ENCODE results near the gene TTC33.

The TTC33 gene

DNA sequence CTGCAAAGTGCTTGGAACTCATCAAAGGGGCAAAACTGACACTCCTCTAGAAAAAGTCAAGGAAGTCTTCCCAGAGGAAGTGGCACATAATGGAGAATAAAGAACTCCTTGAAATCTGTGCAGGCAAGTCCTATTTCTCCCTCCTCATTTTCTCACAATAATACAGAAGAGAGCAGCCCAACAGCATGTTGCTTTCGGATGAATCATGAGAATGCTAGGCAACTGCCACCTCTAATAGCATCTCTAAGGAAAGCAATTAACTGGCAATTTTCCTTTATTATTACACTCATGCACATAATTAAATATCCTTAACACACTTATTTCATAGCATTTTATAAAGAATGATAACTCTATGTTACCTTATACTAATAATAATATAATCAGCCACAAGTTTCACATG is 198.3 kb downstream of the TTC33 start:
- no peak overlapping the region for H3K4me3 ChIP-seq (ENCODE audit: low read depth, low read length)
- TF ChIP-seq, protein P1, sequence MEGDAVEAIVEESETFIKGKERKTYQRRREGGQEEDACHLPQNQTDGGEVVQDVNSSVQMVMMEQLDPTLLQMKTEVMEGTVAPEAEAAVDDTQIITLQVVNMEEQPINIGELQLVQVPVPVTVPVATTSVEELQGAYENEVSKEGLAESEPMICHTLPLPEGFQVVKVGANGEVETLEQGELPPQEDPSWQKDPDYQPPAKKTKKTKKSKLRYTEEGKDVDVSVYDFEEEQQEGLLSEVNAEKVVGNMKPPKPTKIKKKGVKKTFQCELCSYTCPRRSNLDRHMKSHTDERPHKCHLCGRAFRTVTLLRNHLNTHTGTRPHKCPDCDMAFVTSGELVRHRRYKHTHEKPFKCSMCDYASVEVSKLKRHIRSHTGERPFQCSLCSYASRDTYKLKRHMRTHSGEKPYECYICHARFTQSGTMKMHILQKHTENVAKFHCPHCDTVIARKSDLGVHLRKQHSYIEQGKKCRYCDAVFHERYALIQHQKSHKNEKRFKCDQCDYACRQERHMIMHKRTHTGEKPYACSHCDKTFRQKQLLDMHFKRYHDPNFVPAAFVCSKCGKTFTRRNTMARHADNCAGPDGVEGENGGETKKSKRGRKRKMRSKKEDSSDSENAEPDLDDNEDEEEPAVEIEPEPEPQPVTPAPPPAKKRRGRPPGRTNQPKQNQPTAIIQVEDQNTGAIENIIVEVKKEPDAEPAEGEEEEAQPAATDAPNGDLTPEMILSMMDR (IDR thresholded peaks at IDR 0.05; ENCODE audit: low read depth, low read length): no peak

DNA sequence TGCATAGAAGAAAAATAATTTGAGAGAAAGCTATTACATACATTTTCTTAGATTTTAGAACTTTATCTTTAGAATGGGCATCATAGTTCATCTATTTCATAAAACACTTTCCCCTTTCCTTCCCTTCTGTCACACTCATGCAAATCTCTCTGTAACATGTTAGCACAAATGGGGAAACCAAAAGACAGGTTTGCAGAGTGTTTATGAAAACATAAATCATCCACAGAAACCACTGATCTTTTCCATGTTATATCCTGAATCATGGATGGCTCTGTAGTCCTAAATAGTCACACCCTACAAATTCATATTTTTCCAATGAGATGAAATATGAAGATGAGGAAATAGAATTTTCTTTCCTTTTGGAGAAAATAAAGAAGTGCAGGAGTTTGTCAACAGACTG is 198.9 kb downstream of the TTC33 start:
- no peak overlapping the region for H3K4me3 ChIP-seq (ENCODE audit: low read depth, low read length)
- TF ChIP-seq, protein P1 (IDR thresholded peaks at IDR 0.05; ENCODE audit: low read depth, low read length): no peak

DNA sequence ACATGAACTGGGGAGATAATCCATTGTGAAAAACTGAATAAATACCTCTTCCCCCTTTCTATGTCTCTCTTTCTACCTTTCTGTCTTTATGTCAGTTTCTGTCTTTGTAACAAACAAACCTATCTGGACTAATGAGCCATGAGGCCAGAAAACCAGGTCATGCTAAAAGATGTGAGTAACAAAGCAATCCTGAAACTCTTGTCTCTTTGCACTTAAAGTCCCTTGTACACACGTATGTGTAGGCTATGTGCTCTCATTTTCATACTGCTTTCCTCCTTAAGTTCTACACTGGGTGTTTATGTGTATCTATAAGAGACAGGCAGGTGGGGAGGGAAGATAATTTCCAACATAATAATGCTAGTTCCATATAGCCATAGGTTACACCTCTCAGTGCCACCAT is 199.9 kb downstream of the TTC33 start:
- no peak overlapping the region for H3K4me3 ChIP-seq (ENCODE audit: low read depth, low read length)
- TF ChIP-seq, protein P1 (IDR thresholded peaks at IDR 0.05; ENCODE audit: low read depth, low read length): no peak

DNA sequence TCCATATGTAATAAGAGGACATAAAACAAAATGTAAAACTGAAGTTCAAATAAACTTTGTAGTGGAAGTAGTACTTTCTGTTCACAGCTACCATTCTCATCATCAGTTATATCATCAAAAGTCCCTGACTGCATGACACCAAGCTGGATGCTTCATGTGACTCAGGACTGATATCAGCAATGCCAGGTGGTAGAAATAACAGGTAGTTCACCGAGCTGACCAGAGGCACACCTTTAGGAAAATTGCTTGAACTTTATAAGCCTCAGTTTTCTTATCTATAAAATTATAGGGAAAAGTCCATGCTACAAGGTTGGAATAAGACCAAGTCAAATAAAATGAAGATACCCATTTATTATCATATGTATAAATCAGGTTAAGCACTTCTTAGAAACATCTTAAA is 200.9 kb downstream of the TTC33 start:
- TF ChIP-seq, protein P1 (IDR thresholded peaks at IDR 0.05; ENCODE audit: low read depth, low read length): no peak
- H3K4me3 ChIP-seq (ENCODE audit: low read depth, low read length): no peak overlapping the region

DNA sequence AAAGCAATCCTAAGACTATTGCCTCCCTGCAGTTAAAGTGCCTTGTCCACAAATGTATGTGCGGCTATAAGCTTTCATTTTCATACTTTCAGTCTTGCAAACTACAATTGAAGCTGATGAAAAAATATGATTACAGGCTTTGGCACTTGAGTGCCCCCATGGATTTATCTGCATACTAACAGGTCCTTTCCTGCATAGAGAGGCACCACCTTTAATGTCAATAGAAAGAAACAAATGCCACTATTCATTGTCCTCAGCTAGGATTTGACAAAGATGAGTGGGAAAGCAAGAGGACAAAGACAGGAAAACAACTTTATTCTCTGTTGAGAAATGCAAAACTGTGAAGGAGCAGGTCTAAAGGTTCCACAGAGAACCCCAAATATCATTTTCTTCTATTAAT is 201.7 kb downstream of the TTC33 start:
- no peak overlapping the region for H3K4me3 ChIP-seq (ENCODE audit: low read depth, low read length)
- TF ChIP-seq, protein P1 (IDR thresholded peaks at IDR 0.05; ENCODE audit: low read depth, low read length): no peak

DNA sequence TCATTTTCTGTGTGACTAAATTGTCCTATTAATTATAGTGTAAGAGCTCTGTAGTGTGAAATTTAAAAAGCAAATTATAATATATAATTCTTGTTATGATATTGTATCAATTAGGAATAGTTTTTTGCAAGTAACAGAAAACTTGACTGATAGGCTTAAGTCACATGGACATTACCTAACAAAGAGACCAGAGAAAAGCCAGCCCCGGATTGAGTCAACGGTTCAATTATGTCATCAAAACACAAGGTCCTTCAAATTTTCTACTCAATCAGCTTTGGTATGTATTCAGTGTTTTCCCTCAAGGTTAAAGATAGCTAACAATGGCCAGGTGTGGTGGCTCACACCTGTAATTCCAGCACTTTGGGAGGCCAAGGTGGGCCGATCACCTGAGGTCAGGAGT is 202.8 kb downstream of the TTC33 start:
- H3K4me3 ChIP-seq (ENCODE audit: low read depth, low read length): no peak overlapping the region
- TF ChIP-seq, protein P1 (IDR thresholded peaks at IDR 0.05; ENCODE audit: low read depth, low read length): no peak

DNA sequence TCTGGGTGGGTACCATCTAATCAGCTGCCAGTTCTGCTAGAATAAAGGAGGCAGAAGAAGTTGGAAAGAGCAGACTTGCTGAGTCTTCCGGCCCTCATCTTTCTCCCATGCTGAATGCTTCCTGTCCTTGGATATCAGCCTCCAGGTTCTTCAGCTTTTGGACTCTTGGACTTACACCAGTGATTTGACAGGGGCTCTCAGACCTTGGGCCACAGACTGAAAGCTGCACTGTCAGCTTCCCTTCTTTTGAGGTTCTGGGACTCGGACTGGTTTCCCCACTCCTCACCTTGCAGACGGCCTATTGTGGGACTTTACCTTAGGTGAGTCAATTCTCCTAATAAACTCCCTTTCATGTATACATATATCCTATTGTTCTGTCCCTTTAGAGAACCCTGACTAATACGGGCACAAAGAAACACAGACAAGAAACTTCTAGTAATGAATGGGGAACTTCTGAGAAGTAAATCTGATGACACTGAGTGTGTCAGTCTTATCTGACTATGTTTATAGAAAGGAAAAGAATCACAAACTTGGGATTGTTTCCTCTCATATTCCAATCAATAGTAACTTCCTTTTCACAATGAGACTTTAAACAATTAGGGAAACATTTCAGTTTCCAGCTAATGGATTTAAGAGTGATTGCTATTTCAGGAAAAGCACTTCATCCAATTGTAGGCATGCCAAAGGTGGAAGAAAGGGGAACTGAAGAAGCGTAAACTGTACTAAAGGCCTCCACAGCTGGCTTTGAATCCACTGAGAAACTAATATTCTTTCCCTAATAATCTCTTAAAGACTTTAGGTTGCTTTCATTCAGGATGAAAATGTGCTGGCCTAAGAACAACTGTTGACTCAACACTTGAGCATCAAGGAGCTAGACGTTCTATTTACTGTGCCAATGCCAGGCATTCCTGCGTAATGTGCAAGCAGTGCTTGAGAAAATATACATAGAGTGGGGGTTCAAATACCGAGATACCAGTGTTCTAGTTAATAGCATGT is 204.0 kb downstream of the TTC33 start:
- TF ChIP-seq, protein P1 (IDR thresholded peaks at IDR 0.05; ENCODE audit: low read depth, low read length): no peak
- peak overlapping the region; percentile 16; the same call in 1 of the 2 replicates for H3K4me3 ChIP-seq (ENCODE audit: low read depth, low read length)
